ENCODE data around the gene ETS2. TPM values are rescaled to one million over a fixed set of nuclear protein-coding genes. Genes with fewer than 3 reads are reported as not detected.

The ETS2 gene
- total RNA-seq, 1 donor from 2014 or later, result 15.4 TPM

DNA sequence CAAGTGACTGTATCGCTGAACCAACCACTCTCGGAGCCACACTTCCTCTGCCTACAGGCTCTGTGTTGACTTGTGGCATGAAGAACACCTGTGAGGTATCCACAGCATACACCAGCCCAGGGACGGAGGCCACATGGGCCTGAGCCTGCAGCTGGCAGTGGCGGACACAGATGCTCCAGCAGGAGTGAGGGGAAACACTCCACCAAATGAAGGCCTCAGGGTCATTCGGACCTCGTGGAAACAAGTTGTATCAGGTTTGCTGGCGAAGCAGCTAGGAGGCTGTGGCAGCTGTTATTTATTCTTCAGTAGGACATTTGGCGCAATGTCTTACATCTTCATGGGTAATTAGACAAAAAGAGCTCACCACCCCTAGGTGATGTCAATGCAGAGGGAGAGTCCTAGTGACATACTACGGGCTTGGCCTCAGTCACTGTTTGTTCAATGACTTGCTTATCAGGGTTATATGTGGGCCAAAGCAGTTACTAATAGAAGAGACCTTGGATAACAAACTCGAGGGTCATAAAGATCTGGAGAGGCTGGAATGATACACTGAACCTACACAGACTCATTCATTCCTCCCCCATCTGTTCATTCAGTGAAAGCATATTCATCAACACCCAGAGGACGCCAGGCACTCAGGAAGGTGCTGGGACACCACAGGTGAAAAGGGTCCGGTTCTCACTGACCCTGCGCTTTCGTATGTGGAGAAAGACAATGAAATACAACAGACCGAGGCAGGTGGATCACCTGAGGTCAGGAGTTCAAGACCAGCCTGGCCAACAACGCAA lies 11.6 kb upstream of the ETS2 start:
- Mint-ChIP-seq H3K4me1 (peaks cover 9% of the 10 kb centered on the region), H3K27ac (ENCODE audit: unreplicated experiment) (no peak overlapping the region), H3K9me3 (no peaks in the 10 kb centered on the region), H3K27me3 (ENCODE audit: low read depth) (no peaks in the 10 kb centered on the region), H3K4me3 (no peak overlapping the region), H3K36me3 (ENCODE audit: low read depth) (no peaks in the 10 kb centered on the region)
- DNase-seq (ENCODE audit: low read depth, low spot score), result no peak
- TF ChIP-seq, protein P1, sequence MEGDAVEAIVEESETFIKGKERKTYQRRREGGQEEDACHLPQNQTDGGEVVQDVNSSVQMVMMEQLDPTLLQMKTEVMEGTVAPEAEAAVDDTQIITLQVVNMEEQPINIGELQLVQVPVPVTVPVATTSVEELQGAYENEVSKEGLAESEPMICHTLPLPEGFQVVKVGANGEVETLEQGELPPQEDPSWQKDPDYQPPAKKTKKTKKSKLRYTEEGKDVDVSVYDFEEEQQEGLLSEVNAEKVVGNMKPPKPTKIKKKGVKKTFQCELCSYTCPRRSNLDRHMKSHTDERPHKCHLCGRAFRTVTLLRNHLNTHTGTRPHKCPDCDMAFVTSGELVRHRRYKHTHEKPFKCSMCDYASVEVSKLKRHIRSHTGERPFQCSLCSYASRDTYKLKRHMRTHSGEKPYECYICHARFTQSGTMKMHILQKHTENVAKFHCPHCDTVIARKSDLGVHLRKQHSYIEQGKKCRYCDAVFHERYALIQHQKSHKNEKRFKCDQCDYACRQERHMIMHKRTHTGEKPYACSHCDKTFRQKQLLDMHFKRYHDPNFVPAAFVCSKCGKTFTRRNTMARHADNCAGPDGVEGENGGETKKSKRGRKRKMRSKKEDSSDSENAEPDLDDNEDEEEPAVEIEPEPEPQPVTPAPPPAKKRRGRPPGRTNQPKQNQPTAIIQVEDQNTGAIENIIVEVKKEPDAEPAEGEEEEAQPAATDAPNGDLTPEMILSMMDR (conservative IDR thresholded peaks at IDR 0.05), result no peak

DNA sequence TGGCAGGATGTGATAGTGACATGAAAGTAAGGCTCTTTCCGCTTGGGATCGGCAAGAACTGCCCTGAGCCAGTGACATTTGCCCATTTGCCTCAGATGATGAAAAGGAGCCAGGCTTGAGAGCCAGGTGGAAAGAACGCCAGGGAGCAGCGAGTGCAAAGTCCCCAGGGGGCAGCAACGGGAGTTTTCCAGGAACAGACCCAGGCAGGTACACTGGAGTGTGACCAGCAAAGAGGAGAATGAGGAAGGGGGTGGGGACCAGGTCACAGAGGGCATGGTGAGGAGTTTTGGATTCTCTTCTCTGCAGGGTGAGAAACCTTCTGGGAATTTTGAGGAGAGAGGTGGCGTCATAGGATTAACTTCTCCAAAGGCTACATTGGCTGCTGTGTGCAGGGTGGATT lies 10.8 kb upstream of the ETS2 start:
- DNase-seq (ENCODE audit: low read depth, low spot score), result no peak
- Mint-ChIP-seq H3K9me3 (no peaks in the 10 kb centered on the region), H3K27ac (ENCODE audit: unreplicated experiment) (no peak overlapping the region), H3K36me3 (ENCODE audit: low read depth) (no peaks in the 10 kb centered on the region), H3K4me3 (no peak overlapping the region), H3K27me3 (ENCODE audit: low read depth) (no peaks in the 10 kb centered on the region), H3K4me1 (peaks cover 9% of the 10 kb centered on the region)
- TF ChIP-seq, protein P1 (conservative IDR thresholded peaks at IDR 0.05), result no peak

DNA sequence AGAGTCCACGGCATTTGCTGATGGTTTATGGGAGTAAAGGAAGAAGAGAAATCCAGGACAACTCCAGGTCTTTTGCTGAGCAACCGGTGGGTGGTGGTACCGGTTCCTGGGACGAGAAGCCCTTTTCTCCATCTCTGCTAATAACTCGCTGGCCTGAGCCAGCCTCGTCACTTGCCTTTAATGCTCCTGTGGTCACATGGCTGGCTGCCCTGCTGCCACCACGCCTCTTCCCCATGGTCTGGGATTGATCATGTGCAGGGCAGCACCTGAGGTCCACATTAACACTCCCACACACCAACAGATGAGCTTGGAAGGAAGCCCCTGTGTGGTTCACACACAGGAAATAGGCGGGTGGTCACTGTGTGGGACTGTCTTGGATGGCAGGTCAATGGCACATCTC lies 10.3 kb upstream of the ETS2 start:
- TF ChIP-seq, protein P1 (conservative IDR thresholded peaks at IDR 0.05), result no peak
- Mint-ChIP-seq H3K36me3 (ENCODE audit: low read depth) (no peaks in the 10 kb centered on the region), H3K4me3 (no peak overlapping the region), H3K9me3 (no peaks in the 10 kb centered on the region), H3K4me1 (peaks cover 9% of the 10 kb centered on the region), H3K27me3 (ENCODE audit: low read depth) (no peaks in the 10 kb centered on the region), H3K27ac (ENCODE audit: unreplicated experiment) (no peak overlapping the region)
- no peak for DNase-seq (ENCODE audit: low read depth, low spot score)

DNA sequence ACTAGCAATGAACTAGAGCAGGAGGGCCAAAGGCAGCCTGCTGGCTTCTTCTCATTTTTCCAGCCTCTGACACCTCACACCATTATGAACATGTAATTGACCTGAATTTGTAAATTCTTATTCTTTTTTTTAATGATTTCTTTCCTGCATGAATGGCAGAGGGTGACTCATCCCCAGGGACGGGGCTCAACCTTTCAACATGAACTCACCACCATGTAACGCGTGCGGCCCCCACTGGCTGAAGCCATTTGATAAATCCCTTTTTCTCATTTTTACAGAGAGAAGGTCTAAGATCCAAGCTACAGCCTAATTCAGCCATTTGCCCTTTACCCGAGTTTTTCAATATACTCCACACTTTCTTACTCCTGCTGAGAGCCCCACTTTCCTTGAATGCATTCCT lies 9.3 kb upstream of the ETS2 start:
- no peaks in the 10 kb centered on the region for H3K9me3 Mint-ChIP-seq
- H3K4me3 Mint-ChIP-seq, result no peak overlapping the region
- no peak overlapping the region for H3K27ac Mint-ChIP-seq (ENCODE audit: unreplicated experiment)
- TF ChIP-seq, protein P1 (conservative IDR thresholded peaks at IDR 0.05), result no peak
- peaks cover 2% of the 10 kb centered on the region for H3K27me3 Mint-ChIP-seq (ENCODE audit: low read depth)
- no peaks in the 10 kb centered on the region for H3K36me3 Mint-ChIP-seq (ENCODE audit: low read depth)
- DNase-seq (ENCODE audit: low read depth, low spot score), result no peak
- H3K4me1 Mint-ChIP-seq, result peaks cover 9% of the 10 kb centered on the region

DNA sequence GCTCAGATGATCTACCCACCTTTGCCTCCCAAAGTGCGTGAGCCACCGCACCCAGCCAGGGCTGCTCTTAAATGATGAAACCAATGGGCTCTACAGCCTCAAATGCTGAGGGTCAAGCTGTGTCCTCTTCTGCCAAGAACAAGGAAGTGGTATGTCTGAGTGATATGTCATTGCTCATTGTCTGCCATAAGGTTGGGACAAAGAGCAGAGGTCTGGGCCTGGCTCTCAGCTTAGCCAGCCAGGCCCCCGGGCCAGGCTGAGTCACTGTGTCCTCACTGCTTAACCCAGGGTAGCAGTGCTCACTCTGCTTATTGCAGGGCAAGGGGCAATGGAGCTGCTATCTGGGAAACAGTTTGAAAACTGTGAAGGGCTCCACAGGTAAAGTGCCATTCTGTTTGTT lies 8.3 kb upstream of the ETS2 start:
- Mint-ChIP-seq H3K36me3 (ENCODE audit: low read depth) (no peaks in the 10 kb centered on the region), H3K4me3 (no peak overlapping the region), H3K9me3 (no peaks in the 10 kb centered on the region), H3K27ac (ENCODE audit: unreplicated experiment) (no peak overlapping the region), H3K27me3 (ENCODE audit: low read depth) (peaks cover 2% of the 10 kb centered on the region), H3K4me1 (peaks cover 9% of the 10 kb centered on the region)
- DNase-seq (ENCODE audit: low read depth, low spot score), result no peak
- TF ChIP-seq, protein P1 (conservative IDR thresholded peaks at IDR 0.05), result no peak

Measured in neural crest cell (in vitro differentiated cells).